Tibial nerve (tissue), 4 donors: ENCODE measurements around the gene KRTAP12-4.

Experiments used
- EP300 ChIP-seq, 2 donors: sonication (generic); formaldehyde crosslinking; IDR thresholded peaks; one replicate each; pipeline ENCODE4 v1.6.1; 2017; ENCODE audit warnings: antibody characterized with exemption in 2 of 2, mild to moderate bottlenecking in 1 of 2
- POLR2A ChIP-seq, 2 donors: fragments of 450-650 bp; IDR thresholded peaks; one replicate each; pipeline ENCODE4 v1.6.1; 2017; ENCODE audit warnings: antibody characterized with exemption in 2 of 2, mild to moderate bottlenecking in 2 of 2, moderate library complexity in 2 of 2
- TF ChIP-seq, protein P1 (sequence below), 5 experiments: fragments of 200-600 bp in 3 of 5; fragments of 450-650 bp in 2 of 5; sonication (generic) in 3 of 5; IDR thresholded peaks; one replicate each; pipeline ENCODE4 v1.5.1; 2016 to 2019; ENCODE audit warnings: antibody characterized with exemption in 5 of 5, mild to moderate bottlenecking in 3 of 5, moderate library complexity in 2 of 5

DNA sequence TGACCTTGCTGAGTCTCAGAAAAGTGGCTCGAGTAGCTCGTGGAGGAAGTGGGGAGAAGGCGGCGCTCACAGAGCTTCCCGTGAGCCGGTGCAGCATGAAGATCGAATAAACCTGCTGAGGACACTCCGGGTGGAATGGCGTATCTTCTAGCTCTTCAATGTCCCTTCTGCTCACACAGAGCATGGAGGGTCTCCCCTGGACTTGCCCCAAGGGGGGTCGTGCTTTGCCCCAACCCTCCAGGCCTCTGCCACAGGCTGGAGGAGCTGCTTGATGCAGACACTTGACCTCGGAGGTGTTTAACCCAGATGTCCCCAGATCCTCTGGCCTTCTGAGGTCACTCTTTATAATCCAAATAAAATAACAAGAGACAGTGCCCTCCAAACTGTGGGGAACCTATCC is 40.3 kb upstream of the KRTAP12-4 start:
- TF ChIP-seq, protein P1, sequence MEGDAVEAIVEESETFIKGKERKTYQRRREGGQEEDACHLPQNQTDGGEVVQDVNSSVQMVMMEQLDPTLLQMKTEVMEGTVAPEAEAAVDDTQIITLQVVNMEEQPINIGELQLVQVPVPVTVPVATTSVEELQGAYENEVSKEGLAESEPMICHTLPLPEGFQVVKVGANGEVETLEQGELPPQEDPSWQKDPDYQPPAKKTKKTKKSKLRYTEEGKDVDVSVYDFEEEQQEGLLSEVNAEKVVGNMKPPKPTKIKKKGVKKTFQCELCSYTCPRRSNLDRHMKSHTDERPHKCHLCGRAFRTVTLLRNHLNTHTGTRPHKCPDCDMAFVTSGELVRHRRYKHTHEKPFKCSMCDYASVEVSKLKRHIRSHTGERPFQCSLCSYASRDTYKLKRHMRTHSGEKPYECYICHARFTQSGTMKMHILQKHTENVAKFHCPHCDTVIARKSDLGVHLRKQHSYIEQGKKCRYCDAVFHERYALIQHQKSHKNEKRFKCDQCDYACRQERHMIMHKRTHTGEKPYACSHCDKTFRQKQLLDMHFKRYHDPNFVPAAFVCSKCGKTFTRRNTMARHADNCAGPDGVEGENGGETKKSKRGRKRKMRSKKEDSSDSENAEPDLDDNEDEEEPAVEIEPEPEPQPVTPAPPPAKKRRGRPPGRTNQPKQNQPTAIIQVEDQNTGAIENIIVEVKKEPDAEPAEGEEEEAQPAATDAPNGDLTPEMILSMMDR (IDR thresholded peaks at IDR 0.05): no peak
- TF ChIP-seq POLR2A (IDR thresholded peaks at IDR 0.05) (no peak), EP300 (IDR thresholded peaks at IDR 0.05) (no peak)
